Stimulated activated CD8-positive, alpha-beta memory T cell treated with anti-CD3 and anti-CD28 coated beads, Interleukin-15, amount 100 ng/mL, for 48 hours (primary cell): Measurements from ENCODE around the gene FRMPD4.

Source experiments
- DNase-seq, 2 donors: peaks; one replicate each; pipeline ENCODE4 v3.0.0-alpha.2; 2020; ENCODE audit warnings: low read depth in 2 of 2

The FRMPD4 gene

DNA sequence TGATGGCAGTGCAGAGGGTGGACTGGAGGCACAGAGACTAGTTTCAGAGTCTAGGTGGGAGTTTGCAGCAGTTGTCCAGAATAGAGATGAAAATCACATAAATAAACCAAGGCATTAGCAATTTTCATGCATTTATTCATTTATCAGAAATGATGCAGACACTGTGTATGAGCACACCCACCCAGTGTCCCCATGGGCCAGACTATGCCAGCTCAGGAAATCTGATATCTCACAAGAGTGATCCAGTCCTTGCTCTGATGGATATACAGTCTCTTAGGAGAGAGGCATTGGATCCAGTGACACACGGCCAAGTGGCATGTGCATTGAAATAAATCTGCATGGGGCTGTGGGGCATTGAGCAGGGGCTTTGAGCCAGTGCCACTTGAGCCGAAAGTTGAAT, 228.2 kb downstream of the FRMPD4 start:
- no peak for DNase-seq

DNA sequence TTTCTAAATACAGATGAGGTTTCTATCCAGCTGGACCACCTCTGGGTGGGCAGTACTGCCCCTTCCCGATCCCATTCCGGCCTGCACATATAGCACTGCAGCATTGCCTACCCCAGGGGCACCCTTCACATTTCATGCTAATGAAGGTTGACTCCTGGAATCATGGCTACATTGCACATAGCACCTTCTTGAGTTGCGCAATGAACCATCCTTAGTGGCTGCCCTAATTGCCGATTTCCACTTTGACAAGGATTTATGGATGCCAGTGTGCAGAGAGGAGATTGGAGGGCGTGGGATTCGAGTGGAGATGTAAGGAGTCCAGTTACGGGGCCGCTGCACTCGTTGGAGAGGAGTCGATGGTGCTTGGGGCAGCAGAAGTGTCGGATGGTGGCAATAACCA, 229.0 kb downstream of the FRMPD4 start:
- DNase-seq, result no peak

DNA sequence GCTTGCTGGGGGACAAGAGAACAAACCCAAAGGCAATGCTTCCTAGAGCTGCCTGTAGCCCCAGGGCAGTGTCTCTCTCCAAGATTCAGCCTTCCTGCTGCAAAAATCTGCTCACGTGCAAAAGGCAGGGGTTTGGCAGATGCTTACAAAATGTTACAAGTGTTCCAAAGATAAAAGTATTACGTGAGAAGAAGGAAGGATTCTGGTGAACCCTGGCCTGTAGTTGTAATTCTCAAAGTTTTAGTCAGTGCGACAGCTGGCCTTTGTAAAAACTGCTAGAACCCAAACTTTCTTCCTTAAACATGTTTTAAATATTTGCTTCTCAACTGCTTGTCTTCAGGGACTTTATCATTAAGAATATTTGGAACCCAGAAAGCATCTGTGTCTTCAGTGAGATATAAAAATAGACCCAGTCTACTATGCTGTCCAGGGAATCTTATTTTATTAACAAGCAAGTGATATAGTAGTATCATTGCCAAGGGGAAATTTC, 232.3 kb downstream of the FRMPD4 start:
- DNase-seq, result no peak

DNA sequence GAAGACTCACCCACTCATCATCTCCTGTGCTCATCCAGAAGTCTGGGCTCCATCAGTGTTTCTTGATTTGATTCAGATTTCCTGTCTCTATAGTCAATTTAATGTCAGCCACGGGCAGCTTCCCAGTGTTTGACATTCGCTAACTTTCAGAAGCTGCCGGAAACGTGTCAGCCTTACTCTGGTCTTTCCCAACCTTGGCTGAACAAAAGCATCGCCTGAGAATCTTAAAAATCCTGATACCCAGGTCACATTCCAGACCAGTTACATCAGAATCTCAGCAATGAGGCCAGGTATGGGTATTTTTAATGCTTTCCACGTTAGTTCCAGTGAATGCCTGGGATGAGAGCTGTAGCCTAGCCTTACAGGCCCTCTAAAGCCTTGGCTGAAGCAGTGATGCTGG, 233.8 kb downstream of the FRMPD4 start:
- DNase-seq, result no peak

DNA sequence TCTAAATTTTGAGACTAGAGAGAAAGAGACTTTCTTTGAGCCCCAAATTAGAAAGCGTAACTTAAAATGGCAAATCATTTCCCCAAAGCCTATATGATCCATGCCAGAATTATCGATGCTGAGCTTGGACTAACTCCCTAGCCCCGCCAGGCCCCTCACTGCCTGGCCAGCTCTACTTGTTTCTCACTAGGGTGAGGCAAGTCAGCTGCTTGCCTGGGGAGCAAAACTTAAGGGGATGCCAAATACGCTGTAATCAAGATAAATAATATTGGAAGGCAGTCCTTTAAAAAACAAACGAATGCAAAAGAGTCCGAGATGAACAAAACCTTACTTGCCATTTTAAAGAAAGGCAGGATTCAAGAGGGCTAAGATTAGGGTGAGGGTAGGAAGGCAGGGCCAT, 236.0 kb downstream of the FRMPD4 start:
- no peak for DNase-seq

DNA sequence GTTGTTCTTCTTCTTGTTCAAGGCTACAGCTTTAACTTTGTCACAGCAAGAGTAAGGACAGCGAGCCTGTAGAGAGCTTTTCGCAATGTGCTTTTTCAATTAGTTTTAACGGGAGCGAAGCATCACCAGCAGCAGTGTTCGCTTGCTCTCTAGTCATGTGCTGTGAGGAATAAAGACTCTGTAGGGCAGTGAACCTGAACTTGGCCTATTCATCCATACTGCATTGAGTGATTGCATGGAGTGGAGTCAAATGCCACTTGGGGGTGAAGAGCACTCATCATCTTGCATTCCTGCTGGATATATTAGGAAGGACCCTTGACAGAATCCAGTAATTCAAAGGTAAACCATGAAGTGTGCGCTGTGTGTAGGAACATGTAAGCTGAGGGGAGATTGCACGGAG, 240.0 kb downstream of the FRMPD4 start:
- no peak for DNase-seq

DNA sequence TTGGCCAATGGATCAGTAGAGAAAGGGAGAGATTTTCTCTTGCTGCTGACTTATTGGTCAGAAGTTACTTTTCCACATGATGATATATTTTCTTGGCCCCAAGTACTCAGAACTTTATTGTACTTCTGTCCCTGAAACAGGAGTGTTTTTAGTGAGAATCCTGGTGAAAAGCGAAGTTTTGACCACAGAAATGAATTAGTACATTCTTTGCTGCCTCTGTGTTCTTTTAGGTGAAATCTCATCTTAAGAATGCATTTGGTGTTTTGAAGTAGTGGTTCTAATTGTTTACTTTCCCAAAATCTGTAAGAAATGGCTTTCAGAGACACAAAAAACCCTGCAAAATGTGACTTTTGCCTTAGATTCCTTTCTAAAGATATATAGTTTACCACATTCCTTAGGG, 240.4 kb downstream of the FRMPD4 start:
- DNase-seq, result no peak

DNA sequence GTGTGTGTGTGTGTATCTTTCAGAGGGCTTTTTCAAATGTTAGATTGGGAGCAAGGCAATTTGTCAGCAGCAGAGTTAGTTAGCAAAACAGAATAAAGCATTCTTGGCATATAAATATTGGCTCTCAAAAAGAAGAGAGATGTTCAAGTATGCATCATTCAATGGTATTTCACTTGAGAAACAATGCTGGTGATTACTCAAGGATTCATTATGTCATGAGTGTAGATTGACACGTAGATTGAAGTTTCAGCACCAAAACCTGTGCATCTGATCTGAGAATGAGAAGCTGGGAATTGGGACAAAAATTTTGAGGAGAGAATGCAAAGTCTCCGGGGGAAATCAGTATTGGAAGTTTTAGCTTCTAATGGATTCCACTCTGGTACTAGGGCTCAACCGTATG, 241.4 kb downstream of the FRMPD4 start:
- DNase-seq, result no peak

DNA sequence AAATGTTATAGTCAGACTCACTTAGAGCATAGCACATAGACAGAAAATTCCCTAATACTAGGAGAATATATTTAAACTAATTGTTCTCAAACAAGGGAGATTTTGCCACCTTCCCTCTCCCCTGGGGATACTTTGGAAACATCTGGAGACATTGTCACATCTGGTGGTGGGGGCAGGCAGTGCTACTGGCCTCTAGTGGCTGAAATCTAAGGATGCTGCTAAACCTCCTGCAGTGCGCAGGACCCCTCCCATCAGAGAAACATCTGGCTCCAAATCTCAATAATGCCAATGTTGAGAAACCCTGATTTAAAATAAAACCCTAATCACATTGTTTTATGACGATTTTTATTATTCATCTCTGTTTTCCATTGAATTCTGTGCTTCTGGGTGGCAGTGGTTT, 244.9 kb downstream of the FRMPD4 start:
- no peak for DNase-seq

DNA sequence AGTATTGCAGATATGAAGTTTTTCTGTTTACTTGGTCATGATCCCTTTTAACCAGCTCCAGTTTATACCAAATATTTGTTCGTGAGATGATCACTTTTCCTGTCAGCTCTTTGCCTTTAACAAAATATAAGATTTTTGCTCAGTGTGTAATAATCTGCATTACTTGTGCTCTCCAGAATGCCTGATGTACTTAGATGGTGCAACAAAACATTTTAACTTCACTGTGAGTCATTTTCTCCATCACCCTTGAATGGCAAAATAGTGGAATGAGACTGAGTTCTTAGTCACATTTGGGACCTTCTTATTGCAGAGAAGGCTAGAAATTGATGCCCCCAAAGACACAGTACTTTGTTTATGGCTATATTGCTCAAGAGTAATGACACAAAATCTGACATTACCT, 252.0 kb downstream of the FRMPD4 start:
- no peak for DNase-seq

DNA sequence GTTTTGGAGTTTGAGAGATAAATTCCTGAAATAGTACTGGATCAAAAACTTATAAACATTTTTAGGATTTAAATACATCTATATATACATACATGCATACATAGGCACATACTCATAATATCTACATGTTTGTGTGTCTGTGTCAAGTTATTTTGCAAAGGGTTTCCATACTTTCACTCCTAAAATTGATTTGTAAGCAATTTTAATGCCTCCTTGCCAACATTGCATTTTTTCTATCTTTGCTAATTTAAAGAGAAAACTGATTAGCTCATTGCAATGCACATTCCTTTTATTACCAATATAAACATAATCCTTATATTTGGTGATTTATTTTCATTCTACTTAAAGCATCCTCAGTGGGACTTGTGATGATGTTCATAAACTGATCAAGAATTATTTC, 258.3 kb downstream of the FRMPD4 start:
- DNase-seq, result no peak

DNA sequence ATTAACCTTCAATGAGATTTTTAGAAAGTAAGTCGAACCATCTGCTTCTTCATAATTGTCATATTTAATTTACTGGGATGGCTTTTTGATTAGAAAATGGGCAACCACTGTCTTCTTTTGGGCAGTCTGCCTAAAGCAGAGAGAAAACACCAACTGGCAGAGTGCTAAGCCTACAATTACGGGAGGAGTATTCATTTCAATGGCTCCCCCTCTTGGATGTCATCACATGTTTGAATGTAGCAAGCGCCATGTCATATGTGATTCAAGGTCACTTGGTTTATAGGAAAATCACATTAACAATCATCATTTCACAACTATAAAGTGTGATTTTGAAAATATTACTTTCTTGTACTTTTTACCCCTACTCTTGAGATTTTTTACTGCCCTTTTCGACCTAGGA, 261.9 kb downstream of the FRMPD4 start:
- DNase-seq, result no peak

DNA sequence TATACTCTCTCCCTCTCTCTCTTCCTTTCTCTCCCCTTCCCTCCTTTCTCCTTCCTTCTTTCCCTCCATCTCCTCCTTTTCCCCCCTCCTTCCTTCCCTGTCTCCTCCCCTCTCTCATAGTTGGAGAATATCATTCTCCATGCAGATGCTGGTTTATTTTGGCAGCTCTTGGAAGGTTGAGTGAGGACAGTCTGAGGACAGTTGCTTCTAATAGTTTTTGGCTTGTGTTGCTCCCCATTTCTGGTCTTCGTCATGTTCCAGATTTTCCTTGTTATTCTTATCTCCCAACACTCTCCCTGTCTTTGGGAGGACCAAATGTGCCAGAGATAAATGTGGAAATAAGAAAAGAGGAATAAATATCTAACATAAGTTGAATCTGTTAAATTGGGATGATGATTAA, 263.0 kb downstream of the FRMPD4 start:
- DNase-seq, result no peak

DNA sequence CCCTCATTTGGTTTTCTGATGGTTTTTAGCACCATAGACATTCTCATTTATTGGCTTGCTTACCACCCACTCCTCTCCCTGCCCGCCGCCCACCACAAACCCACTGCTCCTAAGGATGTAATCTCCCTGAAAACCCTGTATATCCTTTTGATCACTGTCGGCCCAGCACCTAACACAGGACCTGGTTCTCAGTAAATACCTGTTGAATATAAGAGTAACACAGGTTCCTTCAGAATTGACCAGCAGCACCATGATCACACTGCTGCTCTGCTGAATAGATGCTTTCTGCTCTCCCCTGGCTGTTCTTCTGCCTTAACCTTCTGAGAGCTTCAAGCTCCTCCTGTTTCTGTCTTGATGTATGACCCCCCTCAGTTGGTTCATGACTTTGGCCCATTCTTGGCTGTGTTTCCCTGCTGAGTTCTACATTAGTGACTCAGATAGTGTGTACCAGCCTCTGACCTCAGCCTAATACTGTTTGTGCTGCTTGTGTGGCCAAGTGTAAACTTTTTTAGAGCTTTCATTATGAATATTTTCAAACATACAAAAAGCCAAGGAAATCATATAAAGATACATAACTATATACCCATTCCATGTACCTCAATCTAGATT, 265.3 kb downstream of the FRMPD4 start:
- no peak for DNase-seq

DNA sequence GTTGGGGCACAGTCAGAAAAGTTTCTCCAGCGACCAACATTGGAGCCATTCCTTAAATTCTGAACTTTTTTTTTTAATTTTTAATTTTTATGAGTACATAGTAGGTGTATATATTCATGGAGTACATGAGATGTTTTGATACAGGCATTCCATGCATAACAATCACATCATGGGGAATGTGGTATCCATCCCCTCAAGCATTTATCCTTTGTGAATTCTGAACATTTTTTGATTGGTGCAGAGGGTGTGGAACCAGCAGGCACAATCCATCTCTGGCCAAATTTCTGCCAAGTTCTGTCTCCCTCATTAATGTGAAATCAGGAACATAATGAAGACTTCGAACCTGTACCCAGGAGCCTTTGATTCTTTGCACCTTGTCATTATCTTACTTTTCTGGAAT, 267.0 kb downstream of the FRMPD4 start:
- no peak for DNase-seq

DNA sequence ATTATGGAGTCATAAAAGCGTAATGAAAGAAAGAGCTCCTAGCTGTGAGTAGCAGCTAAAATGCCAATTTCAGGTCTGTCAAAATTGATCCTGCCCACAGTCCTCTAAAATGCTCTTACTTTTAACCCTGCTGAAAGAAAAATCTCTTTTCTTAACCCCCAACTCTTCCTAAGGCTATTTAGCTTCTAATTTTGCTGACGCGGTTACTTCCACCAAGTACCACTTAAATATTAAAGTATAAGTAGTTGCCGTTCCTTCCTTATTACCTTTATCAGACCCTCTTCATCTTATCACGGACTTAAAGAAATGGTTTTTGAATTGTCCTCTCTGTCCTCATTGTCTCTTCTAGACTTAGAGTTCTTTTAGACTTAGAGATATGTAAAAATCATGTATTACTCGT, 272.2 kb downstream of the FRMPD4 start:
- no peak for DNase-seq

DNA sequence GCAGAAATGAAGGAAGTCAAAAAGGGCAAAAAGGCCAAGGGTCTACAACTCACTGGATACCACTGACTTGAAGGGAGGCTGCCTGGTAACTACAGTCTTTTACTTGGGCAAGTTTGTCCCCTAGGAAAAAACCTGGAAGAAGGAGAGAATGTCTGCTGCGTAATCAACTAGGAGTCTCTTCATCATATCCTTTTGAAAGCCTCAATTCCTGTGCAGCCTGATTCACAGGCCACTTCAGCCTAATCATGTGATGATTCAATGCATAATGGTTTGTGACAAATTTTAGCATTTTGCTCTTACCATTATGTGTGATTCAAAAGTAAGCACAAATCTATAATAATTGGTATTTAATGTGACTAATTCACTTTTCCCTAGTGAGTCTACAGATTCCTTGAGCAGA, 273.6 kb downstream of the FRMPD4 start:
- DNase-seq, result no peak

DNA sequence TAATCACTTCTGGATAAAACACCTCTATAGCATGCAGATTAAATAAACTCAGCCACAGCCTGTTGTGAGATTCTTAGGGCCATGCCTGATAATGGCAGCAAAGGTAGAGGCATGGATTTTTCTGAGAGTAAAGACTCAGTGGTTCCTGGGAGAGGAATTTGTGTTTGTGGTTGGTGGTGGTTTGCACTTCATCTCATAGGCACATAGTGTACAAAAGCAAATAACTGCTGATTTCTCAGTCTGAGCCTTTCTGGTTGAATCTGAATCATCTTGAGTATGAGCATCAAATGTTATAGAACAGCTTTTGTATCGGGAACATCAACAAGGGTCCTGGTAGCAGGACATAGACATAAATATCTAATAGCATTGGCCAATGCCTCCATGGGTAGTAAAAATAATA, 274.3 kb downstream of the FRMPD4 start:
- no peak for DNase-seq

DNA sequence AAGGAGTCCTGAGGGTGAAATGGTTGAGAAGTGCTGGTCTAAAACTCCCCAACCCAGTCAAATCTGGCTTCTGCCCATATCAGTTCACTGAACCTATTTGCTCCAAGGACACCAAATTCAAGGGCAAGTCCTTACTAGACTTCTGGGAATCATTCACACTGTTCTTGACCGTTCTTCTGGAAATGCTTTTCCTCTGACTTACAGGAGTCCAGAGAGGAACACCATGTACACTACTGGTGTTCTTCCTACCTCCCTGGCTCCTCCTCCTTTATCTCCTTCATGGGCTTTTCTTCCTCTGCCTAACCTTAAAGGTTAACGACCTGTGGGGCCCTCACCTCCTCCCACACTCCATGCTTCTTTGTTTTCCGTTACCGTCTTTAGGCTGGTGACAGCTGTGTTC, 281.3 kb downstream of the FRMPD4 start:
- no peak for DNase-seq

DNA sequence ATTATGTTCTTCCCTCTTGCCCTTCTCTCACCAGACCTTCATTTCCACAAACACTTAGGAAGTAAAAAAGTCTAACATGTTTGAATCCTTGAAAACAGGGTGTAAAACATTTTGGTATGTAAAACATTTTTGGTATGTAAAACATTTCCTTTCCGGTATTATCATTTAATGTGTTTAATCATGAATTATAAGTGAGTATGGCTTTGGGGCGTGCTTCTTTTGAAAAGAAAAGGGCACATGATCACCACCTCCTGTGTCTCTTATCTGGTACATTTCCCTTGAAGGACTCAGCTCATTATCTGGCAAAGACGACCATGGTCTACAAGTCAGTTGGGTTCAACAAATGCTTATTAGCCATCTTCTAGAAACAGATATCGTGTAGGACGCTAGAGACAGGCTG, 283.6 kb downstream of the FRMPD4 start:
- DNase-seq, result no peak

DNA sequence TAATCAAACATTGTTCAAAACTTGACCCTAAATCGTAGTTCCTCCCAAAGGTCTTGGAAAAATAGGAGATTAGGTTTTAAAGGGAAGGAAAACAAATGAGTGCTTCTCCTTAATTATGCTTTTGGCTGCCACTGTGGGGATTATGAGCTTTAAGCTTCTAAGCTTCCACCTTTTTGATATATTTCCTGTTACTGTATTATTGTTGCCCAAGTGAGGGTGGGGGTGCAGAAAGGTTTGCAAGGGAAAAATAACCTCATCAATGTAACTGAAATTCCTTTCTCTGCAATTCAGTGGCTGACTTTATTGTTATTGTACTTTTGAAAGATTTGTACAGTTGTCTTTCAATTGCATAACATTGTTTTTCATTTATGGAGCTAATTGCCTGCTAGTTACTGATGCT, 285.1 kb downstream of the FRMPD4 start:
- DNase-seq, result no peak

DNA sequence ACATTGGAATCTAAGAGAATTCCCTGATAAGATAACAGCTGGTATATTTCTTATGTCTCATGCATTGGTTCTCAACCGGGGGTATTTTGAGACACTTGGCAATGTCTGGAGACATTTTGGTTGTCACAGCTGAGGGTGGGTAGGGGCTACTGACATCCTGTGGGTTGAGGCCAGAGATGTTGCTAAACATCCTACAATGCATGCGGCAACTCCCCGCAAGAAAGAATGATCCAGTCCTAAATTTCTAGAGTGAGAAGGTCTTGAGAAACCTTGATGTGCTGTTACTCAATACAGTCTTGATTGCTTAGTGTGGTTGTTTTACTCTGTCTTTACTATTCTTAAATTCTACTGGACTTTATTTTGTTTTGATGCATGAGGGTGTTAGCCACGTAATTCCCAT, 287.2 kb downstream of the FRMPD4 start:
- no peak for DNase-seq

DNA sequence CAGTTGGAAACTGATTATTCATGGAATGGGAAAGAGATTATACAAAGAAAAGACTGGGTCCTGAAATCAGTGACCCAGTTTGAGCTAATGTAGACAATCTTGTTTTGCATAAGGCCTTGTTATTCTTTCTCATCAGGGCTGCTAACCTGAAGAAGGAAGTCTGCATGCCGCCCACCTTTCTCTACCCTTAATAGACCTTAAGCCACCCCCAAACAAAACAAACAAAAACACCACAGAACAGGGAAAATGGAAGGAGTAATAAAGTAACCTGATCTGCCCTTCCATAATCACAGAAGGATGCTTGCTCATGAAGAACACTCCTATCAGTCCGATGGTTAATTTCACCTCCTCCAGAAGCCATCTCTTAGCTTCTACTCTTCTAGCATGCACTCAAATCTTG, 288.1 kb downstream of the FRMPD4 start:
- DNase-seq, result no peak

DNA sequence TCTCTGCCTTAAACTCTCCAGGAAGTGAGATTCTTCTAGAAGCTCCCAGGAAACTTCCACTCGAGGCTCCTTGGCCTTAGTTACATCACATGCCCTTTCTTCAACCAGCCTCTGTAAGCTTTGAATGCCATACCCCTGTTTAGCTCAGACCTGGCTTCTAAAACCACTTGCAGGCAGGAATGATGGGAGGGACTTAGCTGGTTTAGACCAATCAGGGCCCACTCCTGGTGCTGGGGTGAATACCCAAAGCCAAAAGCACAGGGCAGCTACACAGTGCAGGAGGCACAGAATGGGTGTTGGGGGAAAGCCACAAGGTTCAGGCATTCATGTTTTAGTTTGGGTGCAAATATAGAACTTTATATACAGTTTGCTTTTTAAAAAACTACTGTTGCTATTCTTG, 296.2 kb downstream of the FRMPD4 start:
- DNase-seq, result no peak

DNA sequence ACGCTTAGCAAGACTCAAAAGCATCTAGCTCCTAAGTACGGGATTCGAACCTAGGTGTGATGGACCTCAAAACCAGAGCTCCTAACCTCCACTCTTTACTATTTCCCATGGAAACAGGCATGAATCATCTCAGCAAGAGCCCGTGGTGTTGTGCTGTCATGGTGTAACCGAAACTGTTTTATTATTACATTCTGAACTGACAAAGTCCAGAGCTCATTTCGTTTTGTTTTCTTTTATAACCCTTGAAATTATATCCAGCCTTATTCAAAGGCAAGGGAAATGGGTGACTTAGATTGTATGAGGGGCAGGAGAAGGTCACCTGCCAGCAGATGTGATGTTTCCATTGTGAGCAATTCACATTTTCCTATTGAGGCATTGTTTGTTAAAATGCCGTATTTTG, 301.1 kb downstream of the FRMPD4 start:
- DNase-seq, result no peak
